Left forelimb (tissue), 1 donor: Measurements from ENCODE around the gene NR2F2.
"Not testable (repeated sequence)": the region's sequence is repeated elsewhere in the genome, so short reads cannot be mapped to it uniquely, and the experiment has no call there.

Experiments
- DNase-seq: peaks from one replicate; pipeline ENCODE4 v3.0.0-alpha.2; 2018; ENCODE audit warnings: low spot score

NR2F2 gene

DNA sequence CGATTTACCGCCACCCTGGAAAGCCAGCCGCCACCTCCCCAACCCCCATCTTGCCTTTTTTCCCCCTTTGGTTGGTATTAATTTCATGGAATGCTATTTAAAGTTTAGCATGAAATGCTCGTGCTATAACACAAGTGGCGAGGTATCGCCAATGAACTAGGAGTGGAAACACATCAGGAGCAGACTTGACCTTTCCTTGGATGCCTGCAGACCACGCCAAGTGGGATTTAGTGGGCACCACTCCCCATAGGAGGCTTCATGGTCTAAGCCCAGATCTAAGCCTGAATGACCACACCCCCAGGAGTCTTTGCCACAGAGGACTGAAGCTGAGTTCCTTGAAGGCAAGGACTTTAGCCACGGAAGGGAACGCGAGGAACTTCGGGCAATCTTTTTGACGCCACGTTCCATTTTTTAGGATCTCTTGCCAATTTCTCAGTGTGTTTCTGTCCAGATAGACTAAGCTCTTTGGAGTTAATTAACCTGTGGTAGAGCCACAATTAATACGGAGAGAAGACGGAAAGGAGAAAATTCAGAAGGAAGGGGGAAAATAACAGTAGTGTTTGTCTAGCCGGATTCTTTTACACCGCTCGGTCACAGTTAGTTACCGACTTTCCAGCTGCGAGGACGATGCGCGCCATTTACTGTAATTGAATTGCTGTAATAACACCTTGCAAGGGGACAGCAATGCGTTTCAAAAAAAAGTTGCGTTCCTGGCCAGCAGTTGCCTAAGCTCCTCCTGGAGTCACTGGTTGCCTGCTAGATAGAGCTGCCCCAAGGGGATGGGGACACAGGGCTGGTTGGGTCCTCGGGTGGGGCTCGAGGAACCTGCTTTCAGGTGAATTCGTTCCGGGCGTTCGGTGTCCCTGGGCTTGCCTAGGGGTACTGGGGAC, 37.1 kb downstream of the NR2F2 start:
- no peak for DNase-seq

DNA sequence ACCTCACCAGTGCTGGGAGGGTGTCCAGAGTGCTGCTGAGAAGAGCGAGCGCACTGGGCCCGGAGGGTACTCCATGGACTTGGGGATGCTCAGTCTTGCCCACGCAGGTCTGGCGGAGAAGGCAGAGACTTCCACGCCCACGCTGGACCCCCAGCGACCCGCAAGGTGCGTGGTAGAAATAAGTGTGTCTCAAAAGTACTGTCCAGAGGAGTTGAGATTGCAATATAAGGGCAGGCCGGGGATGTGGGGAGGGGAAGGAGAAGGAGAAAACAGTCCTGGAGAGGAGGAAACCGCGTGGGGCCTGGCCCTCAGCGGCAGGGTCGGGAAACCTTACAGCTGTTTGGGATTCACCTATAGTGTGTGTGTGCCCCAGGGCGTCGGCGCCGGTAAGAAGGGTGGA, 38.9 kb downstream of the NR2F2 start:
- no peak for DNase-seq

DNA sequence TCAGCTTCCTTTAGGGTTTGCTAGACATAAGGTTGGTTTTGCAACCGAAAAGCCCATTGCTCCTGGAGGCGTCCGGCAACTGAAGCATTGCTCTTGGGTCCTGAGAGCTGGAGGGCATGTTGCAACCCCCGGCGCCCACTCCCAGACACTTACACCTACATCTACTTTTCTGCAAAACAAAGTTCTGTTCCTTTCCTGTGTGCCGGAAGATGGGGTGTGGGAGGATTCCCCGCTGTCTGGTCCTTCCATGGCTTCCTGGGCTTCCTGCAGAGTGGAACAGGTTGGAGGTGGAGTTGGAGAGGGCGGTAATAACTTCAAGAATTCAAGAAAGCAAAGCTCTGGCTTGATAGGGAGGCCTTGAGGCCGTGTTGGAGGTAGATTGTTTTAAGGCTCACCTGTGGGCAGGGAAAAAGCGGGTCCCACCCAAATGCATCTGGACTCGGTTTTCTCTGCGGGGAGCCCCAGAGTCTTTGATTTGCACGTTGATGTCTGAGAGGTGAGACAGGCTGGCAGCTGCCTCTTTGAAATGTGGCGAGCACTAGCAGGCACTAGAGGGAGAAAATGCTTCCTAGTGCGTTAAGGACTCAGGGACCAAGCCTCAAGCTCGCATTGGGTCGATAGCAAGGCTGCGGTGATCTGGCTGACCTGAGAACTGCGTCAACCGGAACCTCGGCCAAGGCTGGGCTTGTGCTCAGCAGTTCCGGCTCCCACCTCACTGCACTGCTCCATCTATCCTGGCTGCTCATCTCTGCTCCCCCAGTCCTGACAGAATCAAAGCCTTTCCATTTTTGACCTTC, 39.5 kb downstream of the NR2F2 start:
- DNase-seq, result no peak

DNA sequence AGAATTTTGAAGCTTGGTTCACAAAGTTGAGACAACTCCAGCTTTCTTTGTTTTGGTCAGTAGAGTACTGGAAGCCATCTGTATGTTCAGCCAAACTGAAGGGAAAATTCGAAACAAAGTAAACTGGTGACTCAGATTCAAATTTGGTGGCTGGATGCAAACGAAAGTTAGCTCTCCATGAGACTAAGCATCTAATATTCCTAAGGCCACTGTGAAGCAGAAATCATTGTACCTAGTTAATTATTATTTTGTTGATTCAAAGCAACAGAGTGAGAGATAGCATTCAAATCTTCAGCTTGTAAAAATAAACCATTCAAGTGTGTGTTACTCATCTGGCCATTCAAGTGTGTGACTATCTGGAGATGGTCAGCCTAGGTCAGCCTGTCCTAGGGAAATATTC, 42.1 kb downstream of the NR2F2 start:
- DNase-seq, result no peak

DNA sequence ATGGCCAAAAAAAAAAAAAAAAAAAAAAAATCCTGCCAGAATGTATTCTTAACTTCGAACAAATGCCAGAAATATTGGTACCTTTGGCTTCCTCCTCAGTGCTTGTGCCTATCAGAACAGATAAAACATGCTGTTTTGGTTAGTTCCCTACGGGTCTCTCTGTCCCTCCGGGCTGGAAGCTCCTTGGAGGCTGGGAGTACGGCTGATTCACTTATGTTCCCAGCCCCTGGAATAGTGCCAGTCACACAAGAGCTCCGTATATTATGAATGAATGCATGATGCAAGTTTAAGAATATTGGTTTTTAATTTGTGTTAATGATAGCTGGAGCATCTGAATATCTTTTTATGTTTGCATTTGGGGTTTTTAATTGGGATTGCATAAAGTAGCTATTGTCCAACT, 44.0 kb downstream of the NR2F2 start:
- DNase-seq, result no peak

DNA sequence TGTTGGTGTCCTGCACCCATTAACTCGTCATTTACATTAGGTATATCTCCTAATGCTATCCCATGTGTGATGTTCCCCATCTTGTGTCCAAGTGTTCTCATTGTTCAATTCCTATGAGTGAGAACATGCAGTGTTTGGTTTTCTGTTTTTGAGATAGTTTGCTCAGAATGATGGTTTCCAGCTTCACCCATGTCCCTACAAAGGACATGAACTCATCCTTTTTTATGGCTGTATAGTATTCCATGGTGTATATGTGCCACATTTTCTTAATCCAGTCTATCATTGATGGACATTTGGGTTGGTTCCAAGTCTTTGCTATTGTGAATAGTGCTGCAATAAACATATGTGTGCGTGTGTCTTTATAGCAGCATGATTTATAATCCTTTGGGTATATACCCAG, 49.1 kb downstream of the NR2F2 start:
- DNase-seq, result not testable (repeated sequence)

DNA sequence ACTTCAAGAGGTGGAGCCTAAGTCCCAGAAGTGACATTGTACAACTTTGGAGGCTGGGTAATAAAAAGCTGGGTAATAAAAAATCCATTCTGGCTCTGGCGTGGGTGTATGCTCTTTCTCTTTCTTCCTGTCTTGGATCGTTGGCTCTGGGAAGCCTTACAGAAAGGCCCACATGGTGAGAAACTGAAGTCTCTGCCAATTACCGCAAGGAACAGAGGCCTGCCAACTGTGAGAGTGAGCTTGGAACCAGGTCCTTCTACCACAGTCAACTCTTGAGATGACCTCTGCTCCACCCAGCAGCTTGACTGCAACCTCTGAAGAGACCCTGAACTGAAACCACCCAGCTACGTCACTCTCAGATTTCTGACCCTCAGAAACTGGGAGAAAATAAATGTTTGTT, 51.0 kb downstream of the NR2F2 start:
- DNase-seq, result no peak

DNA sequence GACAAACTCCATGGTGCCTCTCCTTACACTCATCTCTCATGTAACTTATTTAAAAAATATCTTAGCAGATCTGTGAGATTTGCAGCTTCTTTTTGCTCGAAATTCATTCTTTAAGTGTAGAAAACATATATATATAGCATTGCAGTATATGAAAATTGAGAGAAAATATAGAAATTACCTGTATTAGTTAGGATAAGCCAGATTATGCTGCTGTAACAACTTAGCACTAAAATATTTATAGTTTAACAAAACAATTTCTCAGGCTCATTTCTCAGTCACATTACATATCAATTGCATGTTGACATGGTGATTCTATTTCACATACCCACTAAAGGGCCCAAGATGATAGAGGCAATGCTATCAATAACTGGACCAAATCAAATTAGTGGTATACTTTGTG, 54.7 kb downstream of the NR2F2 start:
- no peak for DNase-seq

DNA sequence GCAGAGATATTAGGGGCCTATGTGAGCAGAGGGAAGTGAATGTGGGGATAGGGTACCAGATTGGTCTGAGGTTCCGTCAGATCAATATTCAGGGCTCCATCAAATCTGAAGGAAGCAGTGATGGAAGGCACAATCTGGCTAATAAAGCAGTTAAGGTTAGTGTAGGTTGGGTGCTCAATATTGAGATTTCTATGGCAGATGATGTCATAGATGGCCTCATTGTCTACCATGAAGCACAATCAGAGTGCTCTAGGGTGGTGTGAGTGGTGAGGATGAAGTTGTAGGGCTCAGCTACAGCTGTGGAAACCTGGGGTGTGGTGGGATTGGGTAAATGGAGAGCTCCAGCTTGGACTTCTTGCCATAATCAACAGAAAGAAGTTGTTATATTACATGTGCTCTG, 58.2 kb downstream of the NR2F2 start:
- no peak for DNase-seq
